HG03521 (cell line): ENCODE measurements around the gene INO80.

Experiments
- ATAC-seq: cut with Tn5 transposase; IDR thresholded peaks from one replicate; pipeline ENCODE4 v1.9.1; 2021; ENCODE audit warnings: mild to moderate bottlenecking, moderate library complexity; ENCODE audit not compliant: unreplicated experiment

Gene INO80

DNA sequence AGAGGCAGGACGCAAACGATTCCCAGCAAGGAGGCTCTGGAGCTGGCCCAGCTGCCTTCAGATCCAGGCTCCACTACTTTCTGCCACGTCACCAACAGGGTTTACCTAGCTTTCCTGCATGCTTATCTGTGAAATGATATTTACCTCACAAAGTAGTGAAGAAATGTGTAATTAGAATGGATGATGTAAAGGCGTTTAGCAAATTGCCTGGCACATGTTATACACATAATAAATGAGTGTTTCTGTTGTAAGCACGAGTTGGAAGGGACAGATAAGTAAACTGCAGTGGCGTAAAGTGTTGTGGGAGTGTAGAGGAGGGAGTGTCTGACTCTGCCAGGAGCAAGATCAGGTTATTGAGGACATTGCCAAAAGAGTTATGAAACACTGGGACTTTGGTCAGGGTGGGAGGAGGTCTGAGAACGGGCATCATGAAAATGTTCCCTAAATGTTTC lies 166.3 kb downstream of the INO80 start:
- ATAC-seq = no peak

DNA sequence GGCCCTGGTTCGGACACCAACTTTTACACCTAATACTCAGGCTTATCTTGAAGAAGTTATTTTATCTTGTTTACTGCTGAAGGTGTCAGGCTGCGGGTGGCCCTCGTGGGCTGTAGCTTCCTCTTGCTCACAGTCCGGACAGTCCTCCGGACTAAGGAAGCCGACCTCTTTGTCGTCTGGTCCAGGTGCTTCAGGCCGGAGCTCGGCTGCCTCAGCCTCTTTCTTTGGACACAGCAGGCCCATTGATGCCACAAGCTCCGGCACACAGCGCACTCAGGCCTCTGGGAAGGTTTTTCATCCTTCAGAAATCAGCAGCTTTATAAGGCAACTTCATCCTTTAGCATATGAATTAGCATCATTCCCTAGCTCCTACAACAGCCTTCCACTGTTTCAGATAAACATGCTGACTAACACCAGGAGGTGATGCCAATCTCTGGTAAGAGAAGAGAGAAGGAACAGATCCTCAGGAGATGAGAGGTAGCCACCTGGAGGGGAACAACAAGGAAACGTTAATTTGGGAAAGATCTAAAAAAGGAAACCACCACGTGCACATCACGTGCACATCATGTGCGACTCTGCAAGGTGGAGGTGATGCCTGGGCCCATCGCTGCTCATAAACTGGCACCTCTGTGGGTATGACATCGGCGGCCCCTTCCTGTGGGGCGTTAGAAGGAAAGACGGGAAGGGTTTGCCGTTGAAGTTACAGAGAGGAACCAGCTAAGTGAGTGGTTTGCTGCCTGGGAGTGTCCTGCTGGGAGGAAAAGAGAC lies 167.2 kb downstream of the INO80 start:
- ATAC-seq = no peak

DNA sequence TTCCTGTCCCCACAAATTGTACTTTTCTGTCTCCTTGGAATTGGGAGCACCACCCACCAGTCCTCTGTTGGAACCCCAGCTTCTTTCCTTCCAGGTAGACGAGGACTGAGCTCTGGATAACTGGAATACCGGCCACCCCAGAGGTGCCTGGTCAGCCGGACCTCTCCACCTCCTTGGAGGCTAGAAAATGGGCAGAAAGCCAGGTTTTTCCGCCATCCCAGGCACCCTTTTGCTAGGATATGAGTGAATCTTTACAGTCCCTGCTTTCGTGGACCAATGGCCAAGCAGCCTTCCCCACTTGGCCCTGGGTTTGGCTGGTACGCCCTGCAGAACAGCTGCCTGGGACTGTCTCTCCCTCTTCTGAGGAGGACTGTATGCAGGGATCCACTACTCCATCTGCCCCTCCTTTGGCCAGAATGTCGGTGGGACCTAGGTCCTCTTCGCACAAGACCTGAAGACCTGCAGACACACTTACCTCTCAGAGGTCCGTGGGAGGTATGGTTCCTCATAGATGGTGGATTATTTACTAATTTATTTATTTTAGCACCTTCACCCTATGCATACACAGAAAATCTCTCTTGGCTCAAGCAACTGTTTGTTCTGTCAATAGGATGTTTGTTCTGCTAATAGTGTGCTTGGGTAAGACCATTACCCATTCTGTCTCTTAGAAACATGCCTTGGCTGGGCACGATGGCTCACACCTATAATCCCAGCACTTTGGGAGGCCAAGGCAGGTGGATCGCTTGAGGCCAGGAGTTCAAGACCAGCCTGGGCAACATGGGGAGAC lies 171.4 kb downstream of the INO80 start:
- no peak for ATAC-seq

DNA sequence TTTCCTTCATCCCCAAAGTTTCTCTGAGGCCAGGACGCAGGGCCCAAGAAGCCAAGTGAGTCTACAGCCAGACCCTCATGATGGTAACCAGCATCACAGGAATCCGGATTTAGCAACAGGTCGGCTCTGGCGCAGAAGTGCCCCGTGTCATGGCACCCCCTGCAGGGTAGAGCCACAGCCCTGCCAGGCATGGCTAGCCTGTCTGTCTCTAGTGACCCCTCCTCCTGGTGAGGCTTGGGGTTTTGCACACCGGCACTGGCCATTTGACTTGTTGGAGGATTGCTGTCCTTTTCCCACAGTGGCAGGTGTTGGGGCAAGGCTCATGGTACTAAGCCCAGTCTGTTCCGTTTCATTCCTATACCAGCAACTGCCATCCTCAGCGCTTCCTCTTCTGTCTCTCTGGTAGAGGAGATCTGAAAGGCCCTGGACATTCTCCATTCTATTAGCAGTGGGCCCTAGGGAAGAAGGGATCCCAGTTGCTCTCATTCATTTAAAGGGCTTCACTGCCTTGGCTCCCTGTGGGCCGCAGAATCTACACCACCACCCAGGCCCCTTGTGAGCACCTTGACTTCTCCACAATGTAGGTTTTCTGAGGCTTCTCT lies 172.2 kb downstream of the INO80 start:
- ATAC-seq = no peak

DNA sequence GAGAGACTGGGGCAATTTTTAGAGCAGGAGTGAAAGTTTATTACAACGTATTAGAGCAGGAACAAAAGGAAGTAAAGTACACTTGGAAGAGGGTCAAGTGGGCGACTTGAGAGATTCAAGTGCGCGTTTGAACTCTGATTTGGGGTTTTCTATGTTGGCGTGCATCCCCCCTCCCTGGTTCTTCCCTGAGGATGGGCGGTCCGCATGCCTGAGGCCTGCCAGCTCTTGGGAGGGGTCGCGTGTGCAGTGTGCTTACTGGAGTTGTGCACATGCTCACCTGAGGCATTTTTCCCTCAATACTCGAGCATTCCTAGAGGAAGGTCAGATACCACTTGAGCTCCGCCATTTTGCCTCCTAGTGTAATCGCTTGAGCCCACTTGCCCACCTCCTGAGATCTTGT lies 173.2 kb downstream of the INO80 start:
- no peak for ATAC-seq

DNA sequence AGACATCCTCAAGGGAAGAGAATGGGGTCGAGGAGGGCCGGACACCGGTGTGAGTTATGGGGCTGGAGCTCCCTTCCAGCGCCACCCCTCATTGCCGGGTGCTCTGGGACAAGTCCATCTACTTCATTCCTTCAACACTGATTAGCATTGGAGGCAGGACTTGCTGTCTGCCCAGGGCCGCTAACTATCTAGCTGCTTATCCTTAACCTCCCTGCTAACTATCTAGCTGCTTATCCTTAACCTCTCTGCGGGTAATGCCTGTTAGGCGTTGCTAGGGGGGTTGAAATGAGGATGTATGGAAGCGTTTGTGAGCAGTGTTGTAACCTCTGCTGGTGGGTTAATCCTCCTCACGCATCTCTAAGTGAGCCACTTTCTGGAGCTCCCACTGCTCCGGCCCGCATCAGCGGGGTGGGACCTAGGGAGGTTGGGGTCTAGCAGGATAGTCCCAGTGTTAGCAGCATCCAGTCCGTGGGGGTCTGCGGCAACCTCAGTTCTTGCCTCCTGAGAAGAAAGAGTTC lies 173.7 kb downstream of the INO80 start:
- ATAC-seq = no peak

DNA sequence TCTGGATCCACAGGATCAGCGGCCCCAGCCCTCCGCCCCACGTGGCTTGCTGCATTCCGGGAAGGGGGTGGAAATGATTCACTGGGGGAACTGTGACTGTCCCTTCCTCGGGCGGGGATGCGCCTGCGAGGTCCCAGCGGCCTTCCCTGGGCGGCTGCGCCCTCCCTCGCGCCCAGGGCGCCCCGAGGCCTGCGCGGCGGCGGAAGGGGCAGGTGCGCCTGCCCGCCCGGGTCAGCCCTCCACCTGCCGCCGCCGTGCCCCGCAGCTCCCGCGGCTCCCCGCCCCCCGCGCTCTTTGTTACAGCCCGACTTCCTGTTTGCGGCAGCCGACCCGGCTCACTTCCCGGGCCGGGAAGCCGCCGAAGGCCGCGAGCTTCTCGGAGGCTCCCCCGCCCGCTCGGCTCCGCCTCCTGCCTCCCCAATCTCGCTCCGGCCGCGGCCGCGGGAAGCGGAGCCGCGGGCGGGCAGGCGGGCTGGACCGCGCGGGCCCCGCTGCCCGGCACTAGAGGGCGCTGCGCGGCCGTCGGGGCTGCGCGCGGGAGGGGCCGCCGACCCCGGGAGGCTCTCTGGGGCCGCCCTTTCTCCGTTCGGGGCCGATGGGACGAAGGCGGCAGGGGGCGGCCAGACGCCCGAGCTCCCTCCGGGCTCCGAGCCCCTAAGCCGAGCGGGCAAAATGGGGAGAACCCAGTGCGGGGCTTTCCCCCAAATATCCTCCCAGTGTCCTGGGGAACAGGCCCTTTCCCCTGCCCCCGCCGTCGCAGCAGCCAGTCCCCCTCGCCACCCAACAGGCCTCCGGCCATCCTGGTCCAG lies 174.3 kb downstream of the INO80 start:
- ATAC-seq = peak; percentile 68

DNA sequence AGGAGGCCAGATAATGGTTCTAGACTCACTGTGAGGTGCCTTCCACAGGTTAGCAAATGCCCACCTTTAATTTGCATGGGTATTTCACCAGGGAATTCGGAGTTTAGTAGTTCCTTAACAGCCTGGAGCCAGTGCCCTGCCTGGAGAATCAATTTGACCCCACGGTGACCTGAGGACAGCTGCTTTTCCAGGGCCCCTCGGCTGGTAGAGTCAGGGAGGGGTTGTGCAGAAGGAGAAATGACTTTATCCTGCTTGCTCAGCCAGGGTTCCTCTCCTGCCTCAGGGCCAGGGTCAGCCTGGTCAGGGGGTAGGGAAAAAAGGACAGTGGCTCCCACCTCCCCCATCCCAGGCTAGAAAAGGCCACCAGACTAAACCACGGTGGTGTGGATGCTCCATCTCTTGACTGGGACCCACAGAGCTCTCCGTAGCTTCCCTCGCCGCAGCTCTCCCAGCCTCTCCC lies 175.0 kb downstream of the INO80 start:
- no peak for ATAC-seq

DNA sequence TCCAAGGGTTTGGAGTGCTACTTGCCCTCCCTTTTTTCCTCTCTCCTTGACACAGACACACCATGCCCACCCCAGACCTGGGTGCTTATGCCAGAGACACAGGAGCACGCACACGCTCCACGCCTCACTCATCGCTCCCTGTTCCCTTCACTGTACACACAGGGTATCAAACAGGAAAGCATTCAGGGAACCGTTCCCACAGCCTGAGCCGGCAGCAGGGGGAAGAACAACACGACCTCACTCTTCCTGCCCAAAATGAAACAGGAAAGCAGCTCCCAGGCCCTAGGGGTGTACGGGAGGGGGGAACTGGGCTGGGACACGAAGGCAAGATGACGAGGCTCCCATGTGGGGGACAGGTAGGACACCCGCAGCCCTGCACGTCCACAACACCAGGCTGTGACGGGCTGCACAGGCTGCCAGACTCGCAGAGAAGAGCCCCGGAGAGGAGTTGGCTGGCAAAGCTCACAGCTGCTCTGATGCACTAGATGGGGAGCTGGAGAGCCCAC lies 175.7 kb downstream of the INO80 start:
- ATAC-seq = no peak

DNA sequence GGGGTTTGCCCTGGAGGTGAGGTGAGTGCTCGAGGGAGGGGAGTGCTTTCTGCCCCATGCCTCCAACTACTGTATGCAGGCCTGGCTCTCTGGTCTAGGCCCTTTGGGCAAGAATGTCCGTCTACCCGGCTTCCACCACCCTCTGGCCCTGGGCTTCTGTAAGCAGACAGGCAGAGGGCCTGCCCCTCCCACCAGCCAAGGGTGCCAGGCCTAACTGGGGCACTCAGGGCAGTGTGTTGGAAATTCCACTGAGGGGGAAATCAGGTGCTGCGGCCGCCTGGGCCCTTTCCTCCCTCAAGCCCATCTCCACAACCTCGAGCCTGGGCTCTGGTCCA lies 177.6 kb downstream of the INO80 start:
- no peak for ATAC-seq

DNA sequence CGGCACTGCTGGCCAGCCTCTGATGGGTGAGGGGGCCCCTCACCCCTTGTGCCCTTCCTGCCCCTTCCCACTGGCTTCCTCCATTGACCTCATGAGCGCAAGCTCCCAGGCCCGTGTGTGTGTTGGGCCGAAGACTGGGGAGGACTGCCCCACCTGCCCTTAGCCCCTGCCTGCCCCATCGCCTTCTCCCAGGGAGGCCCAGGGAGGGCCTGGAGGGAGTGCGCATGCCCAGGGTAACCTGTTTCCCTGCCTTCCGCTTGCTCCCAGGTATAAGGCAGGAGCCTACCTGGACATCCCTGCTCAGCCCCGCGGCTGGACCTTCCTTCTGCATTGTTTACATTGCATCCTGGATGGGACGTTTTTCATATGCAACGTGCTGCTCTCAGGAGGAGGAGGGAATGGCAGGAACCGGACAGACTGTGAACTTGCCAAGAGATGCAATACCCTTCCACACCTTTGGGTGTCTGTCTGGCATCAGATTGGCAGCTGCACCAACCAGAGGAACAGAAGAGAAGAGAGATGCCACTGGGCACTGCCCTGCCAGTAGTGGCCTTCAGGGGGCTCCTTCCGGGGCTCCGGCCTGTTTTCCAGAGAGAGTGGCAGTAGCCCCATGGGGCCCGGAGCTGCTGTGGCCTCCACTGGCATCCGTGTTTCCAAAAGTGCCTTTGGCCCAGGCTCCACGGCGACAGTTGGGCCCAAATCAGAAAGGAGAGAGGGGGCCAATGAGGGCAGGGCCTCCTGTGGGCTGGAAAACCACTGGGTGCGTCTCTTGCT lies 178.1 kb downstream of the INO80 start:
- no peak for ATAC-seq

DNA sequence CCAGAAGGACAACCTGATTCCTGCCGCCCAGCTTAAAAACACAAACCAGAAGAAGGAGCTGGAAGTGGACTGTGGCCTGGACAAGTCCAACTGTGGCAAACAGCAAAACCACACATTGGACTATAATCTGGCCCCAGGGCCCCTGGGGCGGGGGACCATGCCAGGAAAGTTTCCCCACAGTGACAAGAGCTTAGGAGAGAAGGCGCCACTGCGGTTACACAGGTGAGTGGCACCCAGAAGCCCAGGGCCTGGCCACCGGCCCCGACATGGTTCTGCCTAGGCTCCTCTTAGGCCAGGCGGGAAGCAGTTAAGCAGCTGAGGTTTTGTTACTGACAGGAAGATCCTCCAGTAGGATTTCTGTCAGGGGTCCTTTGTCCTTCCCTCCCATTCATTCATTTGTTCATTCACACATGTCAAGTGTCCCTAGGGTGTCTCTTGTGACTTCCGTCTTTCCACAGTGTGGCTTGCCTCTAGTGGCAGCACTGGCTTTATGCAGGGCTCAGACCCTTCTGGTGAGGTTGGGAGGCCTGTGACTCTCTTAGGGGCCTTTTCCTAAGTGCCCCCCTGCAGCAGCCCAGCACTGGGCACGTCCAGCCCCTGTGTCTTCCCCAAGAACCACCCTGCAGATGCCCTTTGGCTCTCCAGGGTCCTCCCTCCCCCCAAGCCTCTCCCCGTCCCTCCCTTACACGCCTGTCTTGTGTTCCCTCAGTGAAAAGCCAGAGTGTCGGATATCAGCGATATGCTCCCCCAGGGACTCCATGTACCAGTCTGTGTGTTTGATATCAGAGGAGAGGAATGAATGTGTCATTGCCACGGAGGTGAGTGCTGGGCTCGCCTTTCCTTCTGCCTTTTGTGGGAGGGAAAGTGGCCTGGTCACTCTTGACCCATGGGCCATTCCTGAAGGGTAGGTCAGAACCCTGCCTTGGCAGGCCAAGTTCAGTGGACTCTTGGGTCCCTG lies 179.1 kb downstream of the INO80 start:
- no peak for ATAC-seq

DNA sequence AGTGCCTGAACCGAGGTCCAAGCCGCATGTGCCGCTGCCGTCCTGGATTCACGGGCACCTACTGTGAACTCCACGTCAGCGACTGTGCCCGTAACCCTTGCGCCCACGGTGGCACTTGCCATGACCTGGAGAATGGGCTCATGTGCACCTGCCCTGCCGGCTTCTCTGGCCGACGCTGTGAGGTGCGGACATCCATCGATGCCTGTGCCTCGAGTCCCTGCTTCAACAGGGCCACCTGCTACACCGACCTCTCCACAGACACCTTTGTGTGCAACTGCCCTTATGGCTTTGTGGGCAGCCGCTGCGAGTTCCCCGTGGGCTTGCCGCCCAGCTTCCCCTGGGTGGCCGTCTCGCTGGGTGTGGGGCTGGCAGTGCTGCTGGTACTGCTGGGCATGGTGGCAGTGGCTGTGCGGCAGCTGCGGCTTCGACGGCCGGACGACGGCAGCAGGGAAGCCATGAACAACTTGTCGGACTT lies 179.8 kb downstream of the INO80 start:
- ATAC-seq = no peak

DNA sequence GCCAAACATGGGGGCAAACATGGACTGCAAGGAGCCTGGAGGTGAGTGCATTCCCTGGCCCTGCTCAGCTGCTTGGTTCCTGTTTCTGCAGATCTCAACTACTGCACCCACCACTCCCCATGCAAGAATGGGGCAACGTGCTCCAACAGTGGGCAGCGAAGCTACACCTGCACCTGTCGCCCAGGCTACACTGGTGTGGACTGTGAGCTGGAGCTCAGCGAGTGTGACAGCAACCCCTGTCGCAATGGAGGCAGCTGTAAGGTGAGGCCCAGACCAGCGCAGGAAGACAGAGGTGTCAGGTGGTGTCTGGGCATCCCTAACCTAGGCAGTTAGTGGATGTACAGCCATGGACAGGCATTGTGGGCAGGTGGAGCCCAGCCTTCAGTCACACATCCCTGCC lies 181.6 kb downstream of the INO80 start:
- no peak for ATAC-seq

DNA sequence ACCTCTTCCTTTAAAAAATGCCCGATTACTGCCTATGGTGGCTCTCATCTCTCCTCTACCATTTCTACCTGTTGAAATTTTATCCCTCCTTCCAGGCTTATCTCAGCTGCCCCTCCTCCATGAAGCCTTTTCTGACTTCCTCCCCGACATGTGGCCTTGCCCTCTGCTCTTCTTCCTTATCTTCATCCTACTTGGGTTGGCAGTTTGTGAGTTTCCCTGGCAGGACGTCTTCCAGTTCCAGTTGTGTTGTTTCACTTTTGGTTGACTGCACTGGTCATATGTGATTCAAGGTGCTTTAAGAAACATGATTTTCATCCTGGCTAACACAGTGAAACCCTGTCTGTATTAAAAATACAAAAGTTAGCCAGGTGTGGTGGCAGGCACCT lies 182.6 kb downstream of the INO80 start:
- ATAC-seq = no peak

DNA sequence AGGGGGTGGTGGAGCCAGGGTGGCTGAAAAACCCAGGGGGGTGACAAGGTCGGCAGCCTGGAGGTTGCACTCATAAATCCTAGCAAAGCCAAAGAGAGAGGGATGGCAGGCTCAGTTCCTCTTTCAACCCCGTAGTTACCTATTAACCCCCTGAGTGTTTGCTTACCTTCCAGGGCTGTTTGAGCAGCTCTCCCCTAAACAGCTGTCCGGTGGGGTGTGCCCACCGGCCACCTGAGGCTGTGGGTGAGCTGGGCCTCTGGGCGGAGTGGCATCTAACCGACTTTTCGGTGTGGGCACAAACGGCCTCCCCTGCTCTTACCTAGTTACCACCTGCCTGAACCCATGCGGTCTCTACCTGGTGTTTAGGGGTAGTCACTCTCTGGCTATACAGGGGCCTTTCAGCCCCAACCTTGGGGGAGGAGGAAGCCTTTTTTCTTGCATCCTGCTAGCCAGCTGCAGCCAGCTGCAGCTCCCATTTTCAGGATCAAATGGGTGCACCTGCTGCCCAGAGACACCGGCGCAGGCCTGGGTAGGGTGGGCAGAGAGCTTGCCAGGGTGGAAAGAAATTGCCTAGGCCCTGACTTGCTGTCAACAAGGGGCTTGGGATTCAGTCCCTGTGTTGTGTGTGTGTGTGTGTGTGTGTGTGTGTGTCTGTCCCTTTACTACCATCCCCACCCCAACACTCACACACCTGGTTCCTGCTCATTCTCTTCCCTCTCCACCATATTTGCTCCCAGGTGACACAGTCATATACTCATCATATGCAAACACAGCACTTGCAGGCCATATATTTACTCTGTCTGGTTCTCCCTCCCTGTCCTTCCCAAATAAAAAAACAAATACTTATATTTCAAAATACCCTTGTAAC lies 183.2 kb downstream of the INO80 start:
- no peak for ATAC-seq

DNA sequence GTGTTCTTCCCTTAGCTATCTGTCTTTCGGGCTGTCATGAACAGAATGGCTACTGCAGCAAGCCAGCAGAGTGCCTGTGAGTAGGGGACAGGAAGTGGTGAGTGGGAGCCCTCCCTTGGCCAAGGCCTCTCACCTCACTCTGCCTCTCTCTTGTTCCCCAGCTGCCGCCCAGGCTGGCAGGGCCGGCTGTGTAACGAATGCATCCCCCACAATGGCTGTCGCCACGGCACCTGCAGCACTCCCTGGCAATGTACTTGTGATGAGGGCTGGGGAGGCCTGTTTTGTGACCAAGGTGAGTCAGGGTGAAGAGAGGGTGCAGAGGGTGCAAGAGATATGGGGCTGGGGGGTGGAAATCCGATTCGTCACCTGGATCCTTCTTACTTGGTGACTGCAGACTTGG lies 183.9 kb downstream of the INO80 start:
- no peak for ATAC-seq
